ENCODE measurements around the gene PPP4R2. TPM values are rescaled to one million over a fixed set of nuclear protein-coding genes. Genes with fewer than 3 reads are reported as not detected.
A peak's percentile ranks its signal among the peaks of the same experiment; 100 is the strongest.

PPP4R2 gene
- total and polyA plus RNA-seq, 2 donors (not counting 1 experiment from before 2014, with no cell fraction given), result 9.8 to 57.5 TPM

GRCh38 chr3:73094129-73094528 lies 97.5 kb downstream of the PPP4R2 start:
- no peak overlapping the region for H3K4me2 ChIP-seq (replicated peaks; ENCODE audit: low read depth, low read length, poor library complexity, severe bottlenecking)
- H3K9me3 ChIP-seq (ENCODE audit: control extremely low read depth in 1 of 3, control insufficient read depth in 2 of 3, insufficient read depth in 1 of 3, low read length in 2 of 3), result peaks cover 0 to 8% (median 0%) of the 10 kb centered on the region in 3 donors
- H3K79me2 ChIP-seq (ENCODE audit: control insufficient read depth, insufficient read depth, low read length), result no peaks in the 10 kb centered on the region
- H3K36me3 ChIP-seq (replicated peaks in 1 of 2; ENCODE audit: control extremely low read depth in 1 of 2, control insufficient read depth in 1 of 2, extremely low read depth in 1 of 2, insufficient read depth in 2 of 2, low read length in 1 of 2), result no peaks in the 10 kb centered on the region
- H3K4me1 ChIP-seq (ENCODE audit: control insufficient read depth in 2 of 2, insufficient read depth in 2 of 2, low read length in 2 of 2), result peaks cover 4 to 10% of the 10 kb centered on the region in 2 donors
- H2AFZ ChIP-seq (ENCODE audit: insufficient read depth, low read depth, low read length, poor library complexity, severe bottlenecking), result no peak overlapping the region
- H3K4me3 ChIP-seq (ENCODE audit: control extremely low read depth in 1 of 5, extremely low read depth in 1 of 5, insufficient read depth in 1 of 5, low read depth in 2 of 5, low read length in 4 of 5), result no peak overlapping the region
- Mint-ChIP-seq H3K27ac (no peak overlapping the region), H3K27me3 (peaks cover 7% of the 10 kb centered on the region), H3K4me1 (peaks cover 7% of the 10 kb centered on the region), H3K4me3 (no peak overlapping the region), H3K9me3 (ENCODE audit: insufficient read depth) (no peaks in the 10 kb centered on the region)
- ChIA-PET POLR2A (no interaction called here), CTCF (interaction anchor here (3.2 kb wide), 1 partner anchor 7 kb away, joined by 16 read pairs; no protein-coding TSS in a partner anchor)
- TF ChIP-seq CTCF (IDR thresholded peaks at IDR 0.05), result no peak
- TF ChIP-seq EZH2 (IDR thresholded peaks at IDR 0.05; ENCODE audit: borderline replicate concordance, insufficient read depth, low read depth, low read length, poor library complexity, severe bottlenecking), result no peak
- no peak overlapping the region for H3K27ac ChIP-seq (ENCODE audit: low read length in 2 of 2)
- intact Hi-C loops (cut with micrococcal nuclease), result no loop called here
- WGBS (ENCODE audit: insufficient coverage), result 33% methylated on average over 6 of the region's 6 CpGs
- H3K9ac ChIP-seq (ENCODE audit: low read length), result no peak overlapping the region
- DNase-seq, result no peak
- ATAC-seq (ENCODE audit: low read depth), result peak; percentile 14
- no peaks in the 10 kb centered on the region for H4K20me1 ChIP-seq (ENCODE audit: control insufficient read depth, insufficient read depth, low read length, poor library complexity, severe bottlenecking)
- peaks cover 0 to 4% (median 0%) of the 10 kb centered on the region in 4 experiments for H3K27me3 ChIP-seq (replicated peaks in 1 of 4; ENCODE audit: control extremely low read depth in 1 of 4, control insufficient read depth in 3 of 4, insufficient read depth in 4 of 4, low read length in 3 of 4)

DNA sequence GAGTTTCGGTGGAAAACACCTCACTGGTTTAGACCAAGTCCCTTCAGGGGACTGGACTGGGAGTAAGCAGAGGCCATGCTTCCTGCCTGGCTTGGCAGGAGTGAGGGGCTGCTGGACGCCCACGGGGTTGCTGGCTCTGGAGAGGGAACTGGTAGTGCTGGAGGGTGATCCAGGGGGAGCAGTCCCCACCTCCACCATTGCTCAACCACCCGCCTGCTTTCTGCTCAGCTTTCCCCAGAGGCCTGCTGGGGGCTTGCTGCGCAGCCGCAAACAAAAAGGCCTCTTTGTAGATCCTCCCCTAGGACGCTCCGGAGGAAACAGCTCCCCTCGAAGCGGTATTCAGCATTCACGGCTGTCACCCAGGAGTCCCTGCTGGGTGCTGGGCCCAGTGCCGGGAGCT lies 98.3 kb downstream of the PPP4R2 start:
- H3K27ac Mint-ChIP-seq, result no peak overlapping the region
- WGBS (ENCODE audit: insufficient coverage), result 53% methylated on average over 10 of the region's 12 CpGs
- ChIA-PET POLR2A (no interaction called here), CTCF (interaction anchor here (2.5 to 3.2 kb wide), 2 partner anchors 8 to 407 kb away, joined by 7 to 16 read pairs; no protein-coding TSS in a partner anchor)
- no peak for TF ChIP-seq EZH2 (IDR thresholded peaks at IDR 0.05; ENCODE audit: borderline replicate concordance, insufficient read depth, low read depth, low read length, poor library complexity, severe bottlenecking)
- no peak for TF ChIP-seq CTCF (IDR thresholded peaks at IDR 0.05)
- Histone ChIP-seq H3K9ac (ENCODE audit: low read length) (no peak overlapping the region), H3K79me2 (ENCODE audit: control insufficient read depth, insufficient read depth, low read length) (no peaks in the 10 kb centered on the region), H2AFZ (ENCODE audit: insufficient read depth, low read depth, low read length, poor library complexity, severe bottlenecking) (no peak overlapping the region), H3K27ac (ENCODE audit: low read length in 2 of 2) (no peak overlapping the region), H3K4me3 (ENCODE audit: control extremely low read depth in 1 of 5, extremely low read depth in 1 of 5, insufficient read depth in 1 of 5, low read depth in 2 of 5, low read length in 4 of 5) (no peak overlapping the region), H3K9me3 (ENCODE audit: control extremely low read depth in 1 of 3, control insufficient read depth in 2 of 3, insufficient read depth in 1 of 3, low read length in 2 of 3) (peaks cover 0 to 8% (median 0%) of the 10 kb centered on the region in 3 donors), H3K36me3 (replicated peaks in 1 of 2; ENCODE audit: control extremely low read depth in 1 of 2, control insufficient read depth in 1 of 2, extremely low read depth in 1 of 2, insufficient read depth in 2 of 2, low read length in 1 of 2) (no peaks in the 10 kb centered on the region), H4K20me1 (ENCODE audit: control insufficient read depth, insufficient read depth, low read length, poor library complexity, severe bottlenecking) (no peaks in the 10 kb centered on the region), H3K27me3 (replicated peaks in 1 of 4; ENCODE audit: control extremely low read depth in 1 of 4, control insufficient read depth in 3 of 4, insufficient read depth in 4 of 4, low read length in 3 of 4) (peaks cover 0 to 4% (median 0%) of the 10 kb centered on the region in 4 experiments), H3K4me1 (ENCODE audit: control insufficient read depth in 2 of 2, insufficient read depth in 2 of 2, low read length in 2 of 2) (peaks cover 4 to 10% of the 10 kb centered on the region in 2 donors), H3K4me2 (replicated peaks; ENCODE audit: low read depth, low read length, poor library complexity, severe bottlenecking) (no peak overlapping the region)
- intact Hi-C loops (cut with micrococcal nuclease), result no loop called here
- peaks cover 7% of the 10 kb centered on the region for H3K4me1 Mint-ChIP-seq
- no peaks in the 10 kb centered on the region for H3K9me3 Mint-ChIP-seq (ENCODE audit: insufficient read depth)
- no peak for ATAC-seq (ENCODE audit: low read depth)
- no peak overlapping the region for H3K4me3 Mint-ChIP-seq
- H3K27me3 Mint-ChIP-seq, result peaks cover 6% of the 10 kb centered on the region
- no peak for DNase-seq
